Cardiac fibroblast (primary cell): ENCODE results near the gene LIG3.

ENCODE experiments used
- DNase-seq, 2 donors: peaks; one replicate each; pipeline versions ENCODE4 v3.0.0 to v3.0.0-alpha.2; 2010; ENCODE audit warnings: low read depth in 2 of 2
- H3K4me3 ChIP-seq, 2 donors: replicated peaks in 1 of 2; 1 replicate in 1 of 2; 2 replicates in 1 of 2; pipeline ENCODE4 v1.5.1; 2011; ENCODE audit warnings: low read depth in 2 of 2, low read length in 2 of 2, mild to moderate bottlenecking in 2 of 2, moderate library complexity in 1 of 2
- TF ChIP-seq, protein P1 (sequence below): IDR thresholded peaks from one replicate; pipeline ENCODE4 v1.5.1; 2011; ENCODE audit warnings: low read depth, mild to moderate bottlenecking, low read length, inconsistent platforms

The LIG3 gene

DNA sequence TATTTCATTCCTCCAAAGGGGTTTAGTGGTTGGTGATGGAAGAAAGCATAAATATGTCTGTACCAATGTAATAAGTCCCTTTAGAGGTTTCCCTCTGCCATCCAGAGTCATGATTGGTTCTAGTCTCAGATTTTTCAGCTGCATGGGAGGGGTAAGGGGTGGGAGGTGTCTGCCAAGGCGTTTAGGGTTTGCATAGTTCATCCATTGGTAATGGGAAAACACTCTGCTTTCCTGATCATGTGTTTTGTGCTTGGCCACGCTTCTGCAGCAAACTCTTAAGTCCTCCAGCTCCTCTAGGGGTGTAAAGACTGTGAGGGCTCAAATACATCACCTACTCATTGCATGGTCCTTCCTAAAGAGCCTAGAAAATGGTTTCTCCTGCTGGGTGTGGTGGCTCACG is 29.8 kb downstream of the LIG3 start:
- no peak overlapping the region for H3K4me3 ChIP-seq
- no peak for DNase-seq
- TF ChIP-seq, protein P1, sequence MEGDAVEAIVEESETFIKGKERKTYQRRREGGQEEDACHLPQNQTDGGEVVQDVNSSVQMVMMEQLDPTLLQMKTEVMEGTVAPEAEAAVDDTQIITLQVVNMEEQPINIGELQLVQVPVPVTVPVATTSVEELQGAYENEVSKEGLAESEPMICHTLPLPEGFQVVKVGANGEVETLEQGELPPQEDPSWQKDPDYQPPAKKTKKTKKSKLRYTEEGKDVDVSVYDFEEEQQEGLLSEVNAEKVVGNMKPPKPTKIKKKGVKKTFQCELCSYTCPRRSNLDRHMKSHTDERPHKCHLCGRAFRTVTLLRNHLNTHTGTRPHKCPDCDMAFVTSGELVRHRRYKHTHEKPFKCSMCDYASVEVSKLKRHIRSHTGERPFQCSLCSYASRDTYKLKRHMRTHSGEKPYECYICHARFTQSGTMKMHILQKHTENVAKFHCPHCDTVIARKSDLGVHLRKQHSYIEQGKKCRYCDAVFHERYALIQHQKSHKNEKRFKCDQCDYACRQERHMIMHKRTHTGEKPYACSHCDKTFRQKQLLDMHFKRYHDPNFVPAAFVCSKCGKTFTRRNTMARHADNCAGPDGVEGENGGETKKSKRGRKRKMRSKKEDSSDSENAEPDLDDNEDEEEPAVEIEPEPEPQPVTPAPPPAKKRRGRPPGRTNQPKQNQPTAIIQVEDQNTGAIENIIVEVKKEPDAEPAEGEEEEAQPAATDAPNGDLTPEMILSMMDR = no peak

DNA sequence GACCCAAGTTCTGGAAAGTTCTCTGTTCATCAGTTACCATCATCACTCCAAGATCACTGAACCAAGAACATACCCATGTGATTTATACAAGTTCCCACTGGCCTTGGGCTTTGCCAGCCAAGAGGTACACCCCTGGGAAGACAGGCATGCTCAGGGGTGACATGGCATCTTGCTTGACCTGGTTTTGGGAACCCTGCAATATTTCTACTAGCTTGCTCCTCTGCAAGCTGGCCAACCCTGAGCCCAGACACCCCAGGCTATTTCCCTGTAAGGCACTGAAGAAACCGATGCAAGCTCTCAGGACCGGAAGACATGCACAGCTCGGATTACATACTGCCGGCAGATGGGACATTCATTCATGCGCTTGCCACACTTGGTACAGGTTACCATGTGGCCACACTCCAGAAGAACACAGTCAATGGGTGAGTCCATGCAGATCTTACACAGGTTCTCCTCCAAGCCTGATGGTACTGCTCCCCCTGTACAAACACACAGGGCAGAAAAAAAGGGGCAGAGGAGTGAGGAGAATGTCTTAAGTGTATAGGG is 31.4 kb downstream of the LIG3 start:
- DNase-seq = no peak
- TF ChIP-seq, protein P1 = no peak

DNA sequence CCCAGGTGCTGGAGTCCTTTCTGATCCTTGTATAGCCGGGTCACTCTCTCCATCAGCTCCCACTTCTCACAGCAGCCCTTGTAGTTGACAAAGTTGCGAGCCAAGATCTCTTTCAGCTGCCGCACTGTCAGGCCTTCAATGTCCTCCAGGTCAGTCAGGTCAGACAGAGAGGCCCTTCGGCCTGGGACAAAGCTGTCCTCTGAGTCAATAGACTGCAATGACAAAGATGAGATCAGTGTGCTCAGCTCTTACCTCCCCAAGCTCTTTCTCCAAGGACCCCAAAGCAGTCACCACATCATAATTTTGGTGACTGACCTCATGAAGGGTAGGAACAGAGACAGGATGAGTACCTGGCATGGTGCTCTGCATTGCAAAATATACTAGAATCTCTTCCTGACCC is 36.1 kb downstream of the LIG3 start:
- DNase-seq = no peak

More for the DNA sequence above, 31.4 kb downstream of the LIG3 start:
- H3K4me3 ChIP-seq = no peak overlapping the region

DNA sequence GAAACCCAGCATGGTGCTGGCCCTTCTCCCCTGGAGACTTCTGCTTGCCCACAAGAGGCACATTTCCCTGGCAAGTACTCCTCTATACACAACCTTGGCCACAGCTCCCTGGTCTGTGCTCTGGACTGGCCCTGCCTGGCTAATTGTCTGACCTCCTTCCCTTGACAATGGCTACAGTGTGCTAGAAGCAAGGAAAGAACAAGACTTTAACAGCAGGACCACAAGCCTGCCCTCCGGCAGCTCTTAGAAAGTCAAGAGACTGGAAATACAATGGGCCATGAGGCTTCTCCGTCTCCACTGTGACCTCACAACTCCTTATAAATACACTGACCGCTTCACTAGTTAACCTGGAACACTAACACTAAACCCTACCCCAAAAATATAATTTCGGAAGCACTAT is 36.7 kb downstream of the LIG3 start:
- TF ChIP-seq, protein P1 = no peak
- DNase-seq = no peak
- no peak overlapping the region for H3K4me3 ChIP-seq

More for the DNA sequence above, 36.1 kb downstream of the LIG3 start:
- no peak overlapping the region for H3K4me3 ChIP-seq
- TF ChIP-seq, protein P1 = no peak

DNA sequence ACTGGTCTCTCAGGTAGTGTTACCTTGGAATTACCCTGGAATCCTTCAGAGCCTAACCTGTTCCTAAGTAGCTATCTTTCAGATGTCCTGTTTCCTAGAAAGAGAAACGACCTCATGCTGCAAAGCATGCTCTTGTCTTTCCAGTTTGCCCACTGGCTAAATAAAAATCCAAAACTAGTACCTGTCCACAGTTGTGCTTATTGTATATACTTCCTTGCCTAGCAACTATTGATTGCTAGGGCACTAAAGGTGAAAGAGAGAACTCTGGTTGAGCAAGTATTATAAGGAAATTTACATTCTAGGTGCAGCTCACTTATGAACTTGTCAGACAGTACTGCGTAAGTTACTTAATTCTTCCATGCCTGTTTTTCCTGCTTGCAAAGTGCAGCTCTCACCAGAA is 38.5 kb downstream of the LIG3 start:
- no peak overlapping the region for H3K4me3 ChIP-seq
- no peak for DNase-seq
- TF ChIP-seq, protein P1 = no peak

DNA sequence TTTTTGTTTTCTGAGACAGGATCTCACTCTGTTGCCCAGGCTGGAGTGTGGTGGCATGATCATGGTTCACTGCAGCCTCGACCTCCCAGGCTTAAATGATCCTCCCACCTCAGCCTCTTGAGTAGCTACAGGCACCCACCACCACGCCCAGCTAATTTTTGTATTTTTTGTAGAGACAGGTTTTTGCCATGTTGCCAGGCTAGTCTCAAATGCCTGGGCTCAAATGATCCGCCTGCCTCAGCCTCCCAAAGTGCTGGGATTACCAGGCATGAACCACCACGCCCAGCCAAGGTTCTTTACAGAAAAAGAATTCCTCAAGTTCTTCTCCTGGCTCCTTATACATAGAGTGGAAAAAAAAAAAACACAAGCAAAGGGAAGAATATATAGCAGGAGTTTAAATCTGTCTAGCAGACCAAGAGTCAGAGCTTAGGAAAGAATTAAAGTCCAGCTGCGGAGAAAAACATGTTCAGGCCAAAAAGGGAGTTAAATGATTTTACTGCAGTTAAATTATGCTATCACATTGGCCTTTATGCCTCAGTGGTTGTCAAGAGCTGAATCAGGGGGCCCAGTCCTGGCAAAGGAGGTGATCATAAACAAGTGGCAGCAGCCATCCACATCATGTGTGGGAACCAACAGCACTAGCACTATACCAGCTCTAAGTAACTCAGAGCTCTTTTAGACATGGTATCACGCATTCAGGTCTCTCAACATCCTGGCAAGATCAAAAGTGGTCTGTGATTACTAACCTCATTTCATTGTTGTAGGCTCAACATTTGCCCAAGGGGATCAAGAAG is 39.3 kb downstream of the LIG3 start:
- no peak for DNase-seq
- no peak overlapping the region for H3K4me3 ChIP-seq
- TF ChIP-seq, protein P1 = no peak
